Stimulated activated CD4-positive, alpha-beta T cell treated with anti-CD3 and anti-CD28 coated beads, Interleukin-4, amount 100 ng/mL, for 24 hours (primary cell): Measurements from ENCODE around the gene ANKRD16.
"Not testable (repeated sequence)": the region's sequence is repeated elsewhere in the genome, so short reads cannot be mapped to it uniquely, and the experiment has no call there.

ENCODE experiments used
- DNase-seq: peaks from one replicate; pipeline ENCODE4 v3.0.0-alpha.2; 2020

ANKRD16 gene

GRCh38 chr10:5871596-5871995 lies 18.1 kb downstream of the ANKRD16 start:
- DNase-seq: no peak

- DNase-seq: no peak
These were observed 20.5 kb downstream of the ANKRD16 start for GRCh38 chr10:5869156-5869555.

- DNase-seq: not testable (repeated sequence)
These were observed 21.3 kb downstream of the ANKRD16 start for GRCh38 chr10:5868383-5868782.

- DNase-seq: not testable (repeated sequence)
These were observed 22.5 kb downstream of the ANKRD16 start for GRCh38 chr10:5867091-5867615.

GRCh38 chr10:5866451-5867081 lies 23.1 kb downstream of the ANKRD16 start:
- not testable (repeated sequence) for DNase-seq

GRCh38 chr10:5862981-5863685 lies 26.6 kb downstream of the ANKRD16 start:
- not testable (repeated sequence) for DNase-seq

- DNase-seq: no peak
These were observed 27.2 kb downstream of the ANKRD16 start for GRCh38 chr10:5862360-5862961.

- no peak for DNase-seq
These were observed 29.6 kb downstream of the ANKRD16 start for GRCh38 chr10:5860066-5860465.

- no peak for DNase-seq
These were observed 30.9 kb downstream of the ANKRD16 start for GRCh38 chr10:5858811-5859210.

- DNase-seq: no peak
These were observed 33.0 kb downstream of the ANKRD16 start for GRCh38 chr10:5856701-5857004.

GRCh38 chr10:5855979-5856700 lies 33.6 kb downstream of the ANKRD16 start:
- DNase-seq: no peak

GRCh38 chr10:5854131-5854475 lies 35.6 kb downstream of the ANKRD16 start:
- no peak for DNase-seq

- not testable (repeated sequence) for DNase-seq
These were observed 43.0 kb downstream of the ANKRD16 start for GRCh38 chr10:5846667-5847066.

GRCh38 chr10:5844345-5845055 lies 45.2 kb downstream of the ANKRD16 start:
- DNase-seq: no peak

GRCh38 chr10:5843686-5844344 lies 45.9 kb downstream of the ANKRD16 start:
- no peak for DNase-seq

- no peak for DNase-seq
These were observed 47.7 kb downstream of the ANKRD16 start for GRCh38 chr10:5841965-5842364.

GRCh38 chr10:5840314-5841307 lies 49.1 kb downstream of the ANKRD16 start:
- DNase-seq: no peak

GRCh38 chr10:5836181-5836580 lies 53.5 kb downstream of the ANKRD16 start:
- DNase-seq: not testable (repeated sequence)

- no peak for DNase-seq
These were observed 54.1 kb downstream of the ANKRD16 start for GRCh38 chr10:5835446-5836095.

GRCh38 chr10:5833814-5834213 lies 55.9 kb downstream of the ANKRD16 start:
- no peak for DNase-seq
